Endometrium (tissue), 2 donors: Measurements from ENCODE around the gene PLK5.
"Not testable (repeated sequence)": the region's sequence is repeated elsewhere in the genome, so short reads cannot be mapped to it uniquely, and the experiment has no call there.

ENCODE experiments used
- FAIRE-seq: peaks from 2 replicates; lab custom pipeline; 2012; peaks lifted over from hg19 to GRCh38; lab: Jason Lieb, UNC
- donor health status: control.
- donor health status: control.

PLK5 gene

DNA sequence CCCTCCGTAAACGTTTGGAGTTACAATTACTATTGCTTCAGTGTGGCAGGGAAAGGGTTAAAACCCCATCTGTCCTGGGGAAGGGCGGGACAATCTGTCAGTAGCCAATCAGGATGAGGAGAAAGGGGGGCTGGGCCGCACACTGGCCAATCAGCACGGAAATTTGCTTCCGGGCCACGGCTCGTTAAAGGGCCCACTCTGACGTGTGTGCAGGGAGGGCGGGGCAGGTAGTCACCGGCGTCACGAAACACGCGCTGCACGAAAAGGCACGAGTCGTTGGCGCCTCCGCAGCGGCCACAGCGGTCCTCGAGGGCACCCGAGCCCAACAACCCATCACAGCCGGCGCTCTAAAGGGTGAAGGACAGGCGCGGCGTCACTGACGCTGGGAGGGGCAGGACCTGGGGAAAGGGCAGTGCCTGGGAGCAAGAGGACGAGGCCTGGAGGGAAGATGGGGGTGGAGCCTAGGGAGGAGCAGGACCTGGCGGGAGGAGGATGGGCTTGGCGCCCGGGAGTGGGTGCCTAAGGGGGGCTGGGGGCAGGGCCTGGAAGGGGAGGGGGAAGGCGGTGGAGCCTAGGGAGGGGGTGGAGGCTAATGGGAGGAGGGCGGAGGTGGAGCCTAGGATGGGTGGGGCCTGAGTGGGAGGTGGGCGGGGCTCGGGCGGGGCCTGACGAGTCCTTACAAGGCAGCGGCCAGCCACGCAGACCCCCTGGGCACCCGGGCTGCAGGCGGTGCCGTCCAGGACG is 15.9 kb upstream of the PLK5 start:
- FAIRE-seq = peak; percentile 85

DNA sequence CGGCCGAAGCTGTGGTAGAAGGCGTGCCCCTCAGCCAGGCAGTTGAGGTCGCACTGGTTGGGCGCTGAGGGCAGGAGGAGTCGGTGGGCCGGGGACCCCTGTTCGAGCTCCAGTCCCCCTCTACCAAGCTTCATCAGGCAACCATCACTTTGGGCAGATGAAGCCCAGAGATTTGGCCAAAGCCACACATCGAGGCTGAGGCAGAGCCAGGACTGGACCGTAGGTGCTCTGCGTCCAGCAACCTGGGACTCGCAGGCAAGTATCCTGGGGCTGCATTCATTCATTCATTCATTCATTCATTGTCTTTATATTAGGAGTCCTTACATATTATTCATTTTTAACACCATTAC is 15.4 kb upstream of the PLK5 start:
- FAIRE-seq = no peak

DNA sequence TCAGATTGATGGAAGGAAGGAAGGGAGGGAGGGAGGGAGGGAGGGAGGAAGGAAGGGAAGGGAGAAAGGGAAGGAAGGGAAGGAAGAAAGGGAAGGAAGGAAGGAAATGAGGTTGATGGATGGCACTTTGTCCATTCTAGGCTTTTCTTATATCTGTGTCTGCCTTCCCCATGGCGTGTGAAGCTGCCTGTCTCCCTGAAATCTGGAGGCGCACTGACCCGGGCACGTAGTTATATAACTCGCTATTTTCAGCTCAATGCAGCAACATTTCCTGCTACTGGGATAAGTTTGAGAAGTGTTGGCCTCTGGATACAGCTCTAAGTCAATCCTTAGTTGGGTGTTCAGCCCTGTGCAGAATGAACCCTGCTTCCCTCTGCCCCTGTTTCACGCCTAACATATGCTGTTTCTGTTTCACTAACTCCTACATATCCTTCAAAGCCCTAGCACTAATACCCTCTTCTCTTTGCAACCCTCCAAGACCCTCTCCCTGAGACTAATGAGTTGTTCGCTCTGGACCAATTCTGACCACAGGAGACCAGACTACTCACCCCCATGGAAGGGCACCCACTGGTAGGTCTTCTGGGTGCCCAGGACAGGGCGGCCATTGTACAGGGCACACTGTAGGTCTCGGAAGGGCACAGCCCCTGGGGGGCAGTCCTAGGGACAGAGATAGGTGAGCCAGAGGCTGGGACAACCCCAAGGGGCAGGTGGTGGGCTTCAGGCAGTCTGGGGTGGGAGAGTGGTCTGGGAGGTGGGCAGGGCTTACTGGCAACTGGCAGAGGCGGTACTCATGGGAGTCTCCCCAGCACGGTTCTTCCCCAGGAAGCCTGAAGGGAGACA is 14.1 kb upstream of the PLK5 start:
- FAIRE-seq = no peak

DNA sequence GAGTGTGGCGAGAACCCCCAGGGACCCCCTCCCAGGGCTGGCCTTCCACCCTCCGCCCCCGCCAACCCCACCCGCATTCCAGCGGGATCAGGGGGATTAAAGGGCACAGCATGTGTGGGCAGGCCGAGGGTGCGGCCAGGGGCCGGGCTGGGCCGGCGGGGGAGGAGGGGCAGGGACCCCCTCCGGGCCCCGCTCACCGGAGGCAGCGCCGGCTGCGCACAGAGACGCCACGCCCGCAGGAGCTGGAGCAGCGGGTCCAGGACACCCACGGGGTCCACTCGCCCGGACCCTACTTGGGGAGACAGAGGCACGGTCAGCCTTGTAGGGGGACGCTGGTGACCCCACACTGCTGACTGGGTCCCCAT is 13.5 kb upstream of the PLK5 start:
- FAIRE-seq = no peak

DNA sequence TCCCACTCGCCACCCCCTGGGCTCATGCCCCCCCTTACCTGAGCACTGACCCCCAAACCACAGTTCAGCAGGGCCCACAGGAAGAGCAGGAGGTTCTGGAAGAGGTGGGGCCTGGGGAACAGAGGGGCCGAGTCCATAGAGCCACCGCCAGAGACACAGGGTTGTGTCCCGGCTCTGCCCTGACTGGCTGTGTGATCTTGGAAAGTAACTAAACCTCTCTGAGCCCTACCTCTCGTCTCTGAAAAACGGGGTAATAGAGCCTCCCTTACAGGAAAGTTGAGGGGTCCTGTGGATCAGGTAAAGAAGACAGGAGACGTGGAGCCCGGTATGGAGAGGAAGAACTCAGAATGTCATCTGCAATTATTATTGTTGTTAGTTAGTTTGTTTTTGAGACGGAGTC is 13.1 kb upstream of the PLK5 start:
- FAIRE-seq = no peak

DNA sequence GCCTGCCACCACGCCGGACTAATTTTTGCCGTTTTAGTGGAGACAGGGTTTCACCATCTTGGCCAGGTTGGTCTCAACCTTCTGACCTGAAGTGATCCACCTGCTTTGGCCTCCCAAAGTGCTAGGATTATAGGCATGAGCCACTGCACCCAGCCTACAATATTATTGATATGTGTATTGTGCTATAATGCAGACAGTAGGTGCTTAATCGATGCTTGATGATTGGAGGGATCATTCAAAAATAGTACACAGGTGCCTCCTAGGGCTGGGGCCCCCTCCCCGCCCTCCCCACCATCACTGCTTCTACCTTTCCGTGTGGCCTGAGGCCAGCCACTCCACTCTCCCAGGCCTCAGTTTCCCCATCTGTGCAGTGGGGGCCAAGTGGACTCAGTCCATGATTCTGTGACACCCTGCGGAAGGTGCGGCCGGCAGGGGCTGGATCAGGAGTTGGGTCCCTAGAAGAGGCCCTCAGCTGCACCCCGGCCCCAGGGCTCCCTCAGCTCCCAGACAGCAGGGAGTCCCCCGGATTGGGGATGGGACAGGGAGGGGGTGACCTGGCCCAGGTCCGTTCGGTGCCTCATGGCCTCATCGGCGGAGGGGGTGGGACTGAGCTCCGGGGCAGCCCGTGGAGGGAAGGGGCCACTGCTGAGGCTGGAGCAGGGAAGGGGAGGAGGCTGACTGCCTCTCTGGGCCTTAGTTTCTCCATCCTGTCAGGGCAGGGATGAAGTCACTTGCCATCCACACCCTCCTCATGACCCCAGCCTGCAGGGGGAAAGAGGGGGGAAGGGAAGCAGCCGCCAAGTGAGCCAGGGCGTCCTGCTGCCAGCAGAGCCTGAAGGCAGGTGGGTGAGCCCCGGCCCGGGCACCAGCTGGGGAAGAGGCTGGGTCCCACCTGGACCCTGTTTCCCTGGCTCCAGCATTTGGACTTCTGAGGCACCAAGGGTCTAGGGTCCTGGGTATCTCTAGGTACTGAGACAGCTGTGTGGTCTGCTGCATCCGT is 12.3 kb upstream of the PLK5 start:
- no peak for FAIRE-seq

DNA sequence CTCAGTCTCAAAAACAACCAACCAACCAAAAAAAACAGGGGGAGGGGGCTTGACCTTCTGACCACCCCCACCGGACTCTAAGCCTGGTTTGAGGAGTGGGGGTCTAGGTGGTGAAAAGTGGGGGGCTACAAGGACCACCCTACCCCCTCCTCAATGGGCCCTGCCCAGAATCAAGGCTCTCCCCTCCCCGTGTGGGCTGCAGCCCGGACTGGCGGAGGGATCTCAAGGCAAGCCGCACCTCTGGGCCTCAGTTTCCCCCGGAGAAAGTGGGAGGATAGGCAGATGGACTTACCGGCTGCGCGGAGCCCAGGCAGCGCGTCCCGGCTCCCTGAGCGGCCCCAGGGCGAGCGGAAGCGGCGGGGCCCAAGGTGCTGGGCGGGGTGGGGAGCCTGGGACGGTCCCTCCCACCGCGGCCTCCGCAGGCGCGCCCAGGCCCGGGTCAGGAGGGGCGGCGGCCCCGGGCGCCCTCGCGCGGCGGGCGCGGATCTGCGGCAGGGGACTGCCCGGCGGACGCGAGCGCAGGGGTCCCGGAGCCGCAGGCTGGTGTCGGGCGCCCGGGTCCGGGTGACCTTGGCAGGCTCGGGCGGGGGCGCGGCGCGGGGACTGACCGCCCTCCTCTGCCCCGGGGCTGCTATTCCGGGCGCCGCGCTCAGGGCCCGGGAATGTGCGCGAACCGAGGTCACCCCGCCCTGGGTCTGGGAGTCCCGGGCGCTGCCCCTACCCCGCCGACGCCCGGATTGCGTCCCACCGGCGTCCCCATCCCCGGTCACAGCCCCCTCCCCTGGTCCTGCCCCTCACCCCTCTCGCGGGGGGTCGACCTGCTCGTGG is 11.0 kb upstream of the PLK5 start, which contains the start of gene ADAMTSL5:
TSS of gene ADAMTSL5 (minus strand) at position 349 of the 828 bp plus-strand sequence. CDS start 2,076 bp downstream, outside the sequence.
- no peak for FAIRE-seq

DNA sequence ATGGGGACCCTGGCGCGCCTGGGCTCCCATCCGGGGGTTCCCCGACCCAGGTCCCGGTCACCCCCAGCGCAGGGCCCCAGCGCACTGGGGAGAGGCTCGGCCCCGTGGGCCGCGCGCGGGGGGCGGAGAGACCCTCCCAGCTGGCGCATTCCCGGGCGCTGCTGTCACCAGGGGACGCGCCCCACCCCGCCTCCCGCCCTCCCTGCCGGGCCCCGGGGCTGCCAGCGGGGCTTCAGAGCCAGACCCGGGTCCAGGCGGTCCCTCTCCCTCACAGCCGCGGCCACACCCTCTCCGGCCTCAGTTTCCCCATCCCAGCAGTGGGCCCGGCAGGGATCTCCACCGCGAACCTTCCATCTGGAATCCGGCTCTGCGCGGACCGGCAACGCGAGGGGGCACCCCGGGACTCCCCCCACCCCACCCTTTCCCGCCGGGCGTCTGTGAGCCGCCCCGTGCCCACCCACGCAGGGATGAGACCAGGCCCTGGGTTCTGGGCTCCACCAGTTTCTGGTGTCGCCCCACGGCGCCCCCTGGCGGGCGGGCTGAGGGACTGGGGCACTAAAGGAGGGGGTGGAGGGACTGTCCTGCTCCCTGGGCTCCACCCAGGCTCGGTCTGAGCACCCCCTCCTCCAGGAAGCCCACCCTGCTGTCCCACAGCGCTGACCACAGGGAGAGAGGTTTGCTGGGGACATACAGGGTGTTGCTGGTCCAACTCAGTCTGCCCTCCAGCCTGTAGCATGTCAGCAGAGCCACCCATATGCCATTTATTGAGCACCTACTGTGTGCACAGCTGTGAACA is 10.2 kb upstream of the PLK5 start:
- no peak for FAIRE-seq

DNA sequence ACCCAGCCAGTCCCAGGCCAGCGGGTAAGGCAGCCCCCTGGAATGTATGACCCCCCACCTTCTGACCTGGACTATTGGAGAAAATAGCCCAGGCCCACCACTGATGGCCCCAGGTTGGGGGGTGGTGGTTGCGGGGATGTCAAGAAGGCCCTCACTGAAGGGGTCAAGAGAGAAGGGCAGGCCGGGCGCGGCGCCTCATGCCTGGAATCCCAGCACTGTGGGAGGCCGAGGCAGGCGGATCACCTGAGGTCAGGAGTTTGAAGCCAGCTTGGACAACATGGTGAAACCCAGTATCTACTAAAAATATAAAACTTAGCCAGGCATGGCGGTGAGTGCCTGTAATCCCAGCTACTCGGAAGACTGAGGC is 9.6 kb upstream of the PLK5 start:
- FAIRE-seq = no peak

DNA sequence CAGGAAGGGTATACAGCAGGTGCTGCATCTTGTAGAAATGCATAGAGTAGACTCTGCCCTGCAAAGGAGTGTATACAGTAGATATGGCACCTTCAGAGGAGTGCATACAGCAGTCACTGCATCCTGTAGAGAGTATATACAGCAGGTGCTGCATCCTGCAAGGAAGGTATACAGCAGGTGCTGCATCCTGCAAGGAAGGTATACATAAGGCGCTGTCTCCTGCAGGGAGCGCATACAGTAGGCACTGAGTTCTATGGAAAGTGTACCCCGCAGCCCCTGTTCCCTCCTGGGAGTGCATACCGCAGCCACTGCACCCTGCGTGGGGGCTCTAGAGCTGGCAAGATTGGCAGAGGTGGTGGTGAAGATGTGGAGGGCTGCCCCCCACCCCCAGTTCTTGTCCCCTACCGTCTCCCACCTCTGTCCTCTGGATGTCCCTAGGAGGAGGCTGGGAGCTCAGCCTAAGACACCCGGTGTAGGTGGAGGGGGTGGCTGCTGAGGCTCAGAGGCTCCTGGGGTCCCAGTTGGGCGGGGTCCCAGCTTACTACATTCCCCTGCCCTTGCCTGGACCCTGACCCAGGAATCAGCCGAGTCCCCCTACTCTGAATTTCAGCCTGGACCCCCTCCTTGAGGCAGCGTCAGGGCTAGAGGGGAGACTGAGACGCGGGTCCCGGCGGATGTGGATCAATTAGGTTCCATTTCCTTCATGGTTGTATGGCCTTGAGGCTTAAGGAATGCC is 8.7 kb upstream of the PLK5 start:
- FAIRE-seq = no peak

DNA sequence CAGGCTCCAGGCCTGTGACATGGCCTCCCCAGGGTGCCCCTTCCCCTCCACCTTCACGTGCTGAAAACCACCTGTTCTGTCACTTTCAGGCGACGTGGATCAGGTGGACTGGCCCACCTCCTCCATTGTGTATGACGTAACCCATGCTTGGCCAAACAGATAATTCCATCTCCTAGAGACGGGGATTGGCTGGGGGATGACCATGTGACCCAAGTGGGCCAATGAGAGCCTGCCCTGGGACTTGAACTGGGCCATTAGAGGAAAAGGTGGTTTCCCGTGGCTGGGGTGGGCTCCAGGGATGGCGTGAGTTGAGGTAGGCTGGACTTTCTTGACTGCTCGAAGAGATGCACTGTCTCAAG is 7.5 kb upstream of the PLK5 start:
- FAIRE-seq = no peak

DNA sequence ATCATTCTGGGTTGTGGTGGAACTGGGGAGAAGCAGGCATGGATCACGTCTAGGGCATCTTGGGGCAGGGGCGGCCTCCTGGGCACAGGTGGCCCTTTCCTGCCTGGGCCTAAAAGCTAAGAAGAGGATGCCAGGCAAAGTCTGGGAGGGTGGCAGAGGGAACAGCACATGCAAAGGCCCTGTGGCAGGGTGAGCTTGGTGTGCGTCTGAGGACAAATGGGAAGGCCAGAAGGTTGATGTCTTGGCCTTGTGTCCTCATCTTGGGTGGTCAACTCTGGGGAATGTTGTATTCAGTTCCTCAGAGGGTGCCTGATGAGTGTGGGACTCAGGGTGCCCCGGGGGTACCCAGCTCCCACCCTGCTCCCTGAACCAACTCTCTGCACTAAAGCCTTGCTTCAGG is 5.4 kb upstream of the PLK5 start:
- no peak for FAIRE-seq

DNA sequence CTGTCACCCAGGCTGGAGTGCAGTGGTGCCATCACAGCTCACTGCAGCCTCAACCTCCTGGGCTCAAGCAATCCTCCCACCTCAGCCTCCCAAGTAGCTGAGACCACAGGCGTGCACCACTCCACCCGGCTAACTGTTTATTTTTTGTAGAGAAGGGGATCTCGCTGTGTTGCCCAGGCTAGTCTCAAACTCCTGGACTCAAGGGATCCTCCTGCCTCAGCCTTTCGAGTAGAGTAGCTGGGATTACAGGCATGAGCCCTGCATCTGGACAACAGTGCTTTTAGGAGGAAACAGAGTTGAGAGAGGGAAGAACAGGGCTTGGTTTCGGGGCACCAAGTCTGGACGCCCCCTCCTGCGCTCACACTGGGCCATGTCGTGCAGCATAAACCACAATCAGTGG is 4.1 kb upstream of the PLK5 start:
- not testable (repeated sequence) for FAIRE-seq

DNA sequence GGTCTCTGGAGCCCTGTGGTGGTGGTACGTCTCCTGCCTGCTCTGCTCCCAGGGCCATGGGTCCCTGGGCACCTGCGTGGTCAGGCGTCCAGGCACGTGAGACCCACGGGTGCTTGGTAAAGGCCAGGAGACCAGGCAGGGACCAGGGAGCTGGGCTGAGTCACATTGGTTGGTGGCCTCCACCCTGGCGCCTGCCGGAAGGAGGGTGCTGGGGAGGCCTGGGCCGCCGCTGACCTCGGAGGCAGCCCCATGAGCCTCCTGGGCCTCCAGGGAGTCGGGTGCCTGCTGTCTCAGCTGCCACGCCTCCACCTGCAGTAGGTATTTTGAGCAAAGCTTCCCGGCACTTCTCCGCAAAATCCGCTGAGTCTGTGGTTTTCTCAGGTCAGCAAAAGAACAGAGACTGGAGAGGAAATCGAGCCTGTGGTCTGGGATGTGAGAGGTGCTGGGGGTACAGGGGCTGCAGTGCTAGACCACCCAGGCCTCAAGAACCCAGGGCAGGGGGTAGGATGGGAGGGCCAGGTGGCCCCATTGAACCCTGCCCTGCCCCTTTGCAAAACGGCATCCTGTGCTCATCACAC is 3.6 kb upstream of the PLK5 start:
- FAIRE-seq = no peak

DNA sequence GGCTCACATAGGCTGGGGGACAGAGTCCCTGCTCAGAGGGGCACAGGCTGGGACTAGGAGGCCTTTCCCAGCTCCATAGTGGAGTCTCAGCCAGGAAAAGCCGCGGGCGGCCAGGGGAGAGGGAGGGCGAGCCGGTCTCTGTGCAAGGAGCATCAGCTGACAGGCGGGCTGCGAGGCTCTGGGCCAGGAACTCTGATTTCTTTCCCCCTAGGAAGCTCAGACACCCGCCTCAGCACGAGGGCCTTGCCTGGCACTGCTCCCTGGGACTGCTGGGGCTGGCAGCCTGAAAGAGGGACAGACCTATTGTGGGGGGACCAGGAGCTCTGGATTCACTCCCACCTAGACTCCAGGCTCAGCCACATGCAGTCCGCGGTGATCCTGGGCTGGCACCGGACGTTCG is 2.2 kb upstream of the PLK5 start:
- FAIRE-seq = no peak

DNA sequence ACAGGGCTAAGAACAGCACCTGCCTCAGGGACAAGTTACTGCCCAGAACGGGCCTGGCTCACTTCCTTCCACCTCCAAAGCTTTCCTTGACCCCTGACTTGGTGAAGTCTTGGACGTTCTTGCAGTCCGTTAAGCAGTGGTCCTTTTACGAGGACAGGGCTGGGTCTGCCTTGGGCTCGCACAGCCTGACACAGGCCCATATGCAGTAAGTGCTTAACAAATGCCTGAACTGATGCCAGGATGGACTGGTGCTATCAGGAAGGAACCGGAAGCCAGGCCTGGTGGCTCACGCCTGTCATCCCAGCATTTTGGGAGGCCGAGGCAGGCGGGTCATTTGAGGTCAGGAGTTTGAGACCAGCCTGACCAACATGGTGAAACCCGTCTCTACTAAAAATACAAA is 1.8 kb upstream of the PLK5 start:
- no peak for FAIRE-seq

DNA sequence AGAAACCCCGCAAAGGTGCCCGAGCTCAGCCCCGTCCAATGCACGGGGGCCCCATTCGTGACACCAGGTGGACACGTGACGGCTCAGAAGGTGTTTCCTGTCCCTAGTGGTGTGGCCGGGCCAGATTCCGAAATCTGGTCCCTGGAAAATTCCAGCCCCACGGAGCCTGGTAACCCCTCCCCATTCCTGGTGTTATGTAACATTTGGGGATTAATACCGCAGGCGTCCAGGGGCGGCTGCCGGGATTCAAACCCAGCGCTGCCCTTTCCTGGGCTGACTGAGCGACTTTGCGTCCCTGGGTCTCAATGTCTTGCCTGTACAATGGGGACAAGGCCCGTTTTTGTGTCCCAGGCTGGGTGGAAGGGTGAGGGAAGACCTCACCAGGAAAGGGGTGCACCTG is 1.0 kb upstream of the PLK5 start:
- FAIRE-seq = no peak

DNA sequence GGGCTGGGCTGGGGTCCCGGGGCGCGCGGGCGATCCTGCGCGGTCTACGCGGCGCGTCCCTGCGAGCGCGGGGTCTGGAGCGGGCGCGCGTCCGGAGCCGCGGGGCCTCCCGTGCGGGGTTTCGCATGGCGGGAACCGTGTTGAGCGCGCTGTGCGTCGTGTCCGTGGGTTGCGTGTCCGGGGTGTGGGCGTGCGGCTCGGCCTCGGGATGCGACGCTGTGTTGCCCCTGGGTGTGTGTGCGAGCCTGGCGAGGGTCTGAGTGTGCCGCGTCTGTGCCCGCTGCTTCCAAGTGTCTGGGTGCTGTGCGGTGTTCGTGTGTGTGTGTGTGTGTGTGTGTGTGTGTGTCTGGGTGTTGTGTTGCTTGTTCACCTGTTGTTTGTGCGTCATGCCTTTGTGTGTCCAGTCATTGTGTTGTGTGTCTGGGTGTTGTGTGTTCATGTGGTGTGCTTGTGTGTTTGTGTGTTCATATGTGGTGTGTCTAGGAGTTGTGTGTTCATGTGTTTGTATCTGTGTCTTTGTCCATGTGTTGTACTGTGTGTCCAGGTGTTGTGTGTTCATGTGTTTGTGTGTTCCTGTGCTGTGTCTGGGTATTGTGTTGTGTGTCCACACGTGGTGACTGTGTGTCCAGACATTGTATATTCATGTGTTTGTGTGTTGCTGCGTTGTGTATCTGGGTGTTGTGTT is 552 bp downstream of the PLK5 start:
- no peak for FAIRE-seq

DNA sequence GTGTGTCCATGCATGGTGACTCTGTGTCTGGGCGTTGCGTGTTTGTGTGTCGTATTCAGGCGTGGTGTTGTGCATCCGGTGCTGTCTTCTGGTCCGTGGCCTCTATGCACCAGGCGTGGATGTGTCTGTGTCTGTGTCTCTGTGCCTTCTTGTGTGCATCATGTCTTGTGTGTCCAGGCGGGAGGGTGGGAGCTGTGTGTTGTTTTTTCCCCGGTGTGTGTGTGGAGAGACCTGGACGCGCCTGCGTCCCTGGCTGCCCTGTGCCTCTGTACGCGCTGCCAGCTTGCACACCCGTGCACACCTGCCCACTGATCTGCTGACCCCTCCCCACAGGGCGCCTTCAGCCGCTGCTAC is 1.1 kb downstream of the PLK5 start:
- no peak for FAIRE-seq
